K562 (cell line): Measurements from ENCODE around the gene TTLL11. TPM values are rescaled to one million over a fixed set of nuclear protein-coding genes. Genes with fewer than 3 reads are reported as not detected.

Experiments used
- ATAC-seq: fragments of 200-7000 bp; cut with Tn5 transposase; 3 replicates; pipeline ENCODE4 v1.9.1; 2020; ENCODE audit warnings: moderate library complexity
- BruUV-seq: library from RNA; stranded (reverse); fragments of 400-500 nt; replicated peaks from 2 replicates; lab custom pipeline; 2021; lab: Mats Ljungman, UMichigan
- CTCF ChIA-PET: fragments of 300-600 bp; formaldehyde crosslinking; extraction: SDS; loops from one replicate; lab custom pipeline; 2021; ENCODE audit warnings: low intra/inter-chr PET ratio; lab: Yijun Ruan, JAX
- POLR2A ChIA-PET: fragments of 300-600, 350-650 bp; sonication (Branson Sonifier 250); formaldehyde crosslinking; extraction: SDS; loops from one replicate; lab custom pipeline; 2021; ENCODE audit warnings: antibody characterized with exemption, inconsistent platforms; lab: Yijun Ruan, JAX
- DNase-seq, 4 experiments: peaks; one replicate each; pipeline versions ENCODE4 v3.0.0 to v3.0.0-alpha.2; 2011 to 2018; ENCODE audit warnings: low spot score in 3 of 4, mixed read lengths in 3 of 4; ENCODE audit errors: extremely low read depth in 1 of 4
- FAIRE-seq: peaks from 2 replicates; lab custom pipeline; 2011; peaks lifted over from hg19 to GRCh38; lab: Jason Lieb, UNC
- H2AFZ ChIP-seq: 2 replicates; pipeline ENCODE4 v1.6.0; 2011; ENCODE audit warnings: low read depth, low read length, control low read depth, inconsistent platforms
- H3K27ac ChIP-seq: fragments of 200-600 bp; 3 replicates; pipeline ENCODE4 v1.8.0; 2011; ENCODE audit warnings: low read depth, mild to moderate bottlenecking, control low read depth, inconsistent platforms, low read length, moderate library complexity, mixed read lengths; ENCODE audit errors: extremely low read depth
- H3K27me3 ChIP-seq, 2 experiments: fragments of 300-600 bp in 1 of 2; 2 replicates in 1 of 2; 3 replicates in 1 of 2; pipeline versions ENCODE4 v1.6.0 to v1.8.0; 2011; ENCODE audit warnings: inconsistent platforms in 2 of 2, low read length in 2 of 2, mild to moderate bottlenecking in 1 of 2, mixed read lengths in 1 of 2, moderate library complexity in 1 of 2; ENCODE audit not compliant: control insufficient read depth in 2 of 2, insufficient read depth in 2 of 2
- H3K36me3 ChIP-seq: fragments of 300-600 bp; 3 replicates; pipeline ENCODE4 v1.8.0; 2011; ENCODE audit warnings: mild to moderate bottlenecking, low read length, inconsistent platforms; ENCODE audit not compliant: control insufficient read depth, insufficient read depth
- H3K4me1 ChIP-seq, 2 experiments: fragments of 200-600 bp in 1 of 2; replicated peaks in 1 of 2; 2 replicates in 1 of 2; 3 replicates in 1 of 2; pipeline versions ENCODE4 v1.5.1 to v1.8.0; 2011; ENCODE audit warnings: inconsistent platforms in 2 of 2, low read length in 2 of 2, mild to moderate bottlenecking in 1 of 2, mixed read lengths in 1 of 2, moderate library complexity in 1 of 2; ENCODE audit not compliant: control insufficient read depth in 2 of 2, insufficient read depth in 2 of 2
- H3K4me2 ChIP-seq: 2 replicates; pipeline ENCODE4 v1.6.1; 2011; ENCODE audit warnings: low read length, control low read depth, inconsistent platforms, mixed read lengths; ENCODE audit not compliant: insufficient read depth
- H3K4me3 ChIP-seq: fragments of 200-600 bp; sonication (generic), shearing (Covaris generic); 2 replicates; pipeline ENCODE4 v1.5.1; 2016; ENCODE audit warnings: control low read depth, inconsistent platforms
- H3K79me2 ChIP-seq: fragments of 200-600 bp; 3 replicates; pipeline ENCODE4 v1.8.0; 2011; ENCODE audit warnings: low read length, inconsistent platforms; ENCODE audit not compliant: control insufficient read depth, insufficient read depth
- H3K9ac ChIP-seq, 2 experiments: 2 replicates each; pipeline versions ENCODE4 v1.6.0 to v1.6.1; 2011; ENCODE audit warnings: low read depth in 2 of 2, low read length in 2 of 2, control low read depth in 1 of 2, inconsistent platforms in 1 of 2, mild to moderate bottlenecking in 1 of 2, mixed read lengths in 1 of 2; ENCODE audit not compliant: insufficient read depth in 1 of 2
- H3K9me1 ChIP-seq: one replicate; pipeline ENCODE4 v1.6.0; 2011; ENCODE audit warnings: inconsistent platforms, mild to moderate bottlenecking, low read length, moderate library complexity; ENCODE audit not compliant: control insufficient read depth, insufficient read depth
- H3K9me3 ChIP-seq: replicated peaks from 2 replicates; pipeline ENCODE4 v1.5.1; 2011; ENCODE audit warnings: low read depth, low read length, inconsistent platforms; ENCODE audit not compliant: control insufficient read depth, insufficient read depth
- H4K20me1 ChIP-seq: replicated peaks from 2 replicates; pipeline ENCODE4 v1.6.1; 2011; ENCODE audit warnings: low read length, inconsistent platforms, mixed read lengths; ENCODE audit not compliant: control insufficient read depth, insufficient read depth
- CREB1 ChIP-seq, 2 experiments: sonication (generic) in 1 of 2; formaldehyde crosslinking in 1 of 2; IDR thresholded peaks; 2 replicates each; pipeline versions ENCODE4 v1.6.1 to v1.8.0; 2012 to 2022; ENCODE audit warnings: inconsistent platforms in 1 of 2, mild to moderate bottlenecking in 1 of 2, missing genetic modification reagents in 1 of 2, moderate library complexity in 1 of 2
- FOS ChIP-seq: IDR thresholded peaks from 3 replicates; pipeline ENCODE4 v1.6.1; 2011; ENCODE audit not compliant: insufficient read length; ENCODE audit errors: extremely low read depth
- HDAC6 ChIP-seq: IDR thresholded peaks from 2 replicates; pipeline ENCODE4 v1.6.1; 2012; ENCODE audit warnings: low read depth, mild to moderate bottlenecking, control low read depth, inconsistent platforms, low read length, moderate library complexity
- HDAC8 ChIP-seq: fragments of 450-650 bp; IDR thresholded peaks from 2 replicates; pipeline ENCODE4 v1.6.1; 2016; ENCODE audit warnings: mild to moderate bottlenecking, missing genetic modification characterization, moderate library complexity, missing compliant biosample characterization
- KAT8 ChIP-seq: fragments of 450-650 bp; IDR thresholded peaks from 2 replicates; pipeline ENCODE4 v1.6.1; 2016; ENCODE audit warnings: low read depth, mild to moderate bottlenecking
- MBD2 ChIP-seq: sonication (generic); IDR thresholded peaks from 2 replicates; pipeline ENCODE4 v1.6.1; 2016; ENCODE audit warnings: low read depth, borderline replicate concordance
- NELFE ChIP-seq: IDR thresholded peaks from 2 replicates; pipeline ENCODE4 v1.6.1; 2011; ENCODE audit warnings: mild to moderate bottlenecking; ENCODE audit not compliant: insufficient read depth, insufficient read length
- PTBP1 ChIP-seq: fragments of 200-400 bp; formaldehyde crosslinking; IDR thresholded peaks from 2 replicates; pipeline ENCODE4 v1.6.1; 2017; ENCODE audit warnings: low read depth, low read length
- RAD21 ChIP-seq, 2 experiments: fragments of 250-450 bp in 1 of 2; fragments of 450-650 bp in 1 of 2; sonication (Bioruptor Pico) in 1 of 2; formaldehyde crosslinking in 1 of 2; IDR thresholded peaks in 1 of 2; conservative IDR thresholded peaks in 1 of 2; 2 replicates each; pipeline versions ENCODE4 v1.4.0 to v1.8.0; 2020 to 2022; ENCODE audit warnings: mild to moderate bottlenecking in 2 of 2, moderate library complexity in 1 of 2
- RFX7 ChIP-seq: fragments of 250-450 bp; sonication (Bioruptor Pico); IDR thresholded peaks from 2 replicates; pipeline ENCODE4 v1.5.1; 2021; ENCODE audit warnings: mild to moderate bottlenecking
- SETDB1 ChIP-seq: IDR thresholded peaks from one replicate; pipeline ENCODE4 v1.6.1; 2012; ENCODE audit warnings: low read length, control low read depth, inconsistent platforms
- SIN3B ChIP-seq: fragments of 450-650 bp; IDR thresholded peaks from 2 replicates; pipeline ENCODE4 v1.6.1; 2017; ENCODE audit warnings: low read depth, mild to moderate bottlenecking, moderate library complexity
- ZNF121 ChIP-seq: sonication (generic); formaldehyde crosslinking; conservative IDR thresholded peaks from 2 replicates; pipeline ENCODE4 v1.8.0; 2022; ENCODE audit warnings: missing genetic modification reagents
- ZNF239 ChIP-seq: fragments of 250-450 bp; sonication (Bioruptor Pico); IDR thresholded peaks from 2 replicates; pipeline ENCODE4 v1.4.0; 2020; ENCODE audit warnings: mild to moderate bottlenecking
- ZNF445 ChIP-seq: fragments of 250-450 bp; sonication (Bioruptor Pico); IDR thresholded peaks from 2 replicates; pipeline ENCODE4 v1.4.0; 2020; ENCODE audit warnings: low read depth, mild to moderate bottlenecking, moderate library complexity
- ZNF699 ChIP-seq: fragments of 250-450 bp; sonication (Bioruptor Pico); IDR thresholded peaks from 2 replicates; pipeline ENCODE4 v1.8.0; 2021; ENCODE audit warnings: mild to moderate bottlenecking, moderate library complexity; ENCODE audit not compliant: insufficient replicate concordance
- WGBS: fragments of 100-300 bp; shearing (Covaris generic); methylation state at CpG from one replicate; pipeline ENCODE4 v1.1.6; 2016; ENCODE audit warnings: low coverage, mixed read lengths; ENCODE audit not compliant: insufficient coverage; ENCODE audit errors: missing lambda C conversion rate; 5-methylcytosine and 5-hydroxymethylcytosine counted together
- in situ Hi-C: fragments of 300-500 bp; cut with MboI; formaldehyde crosslinking; loops from 4 replicates; pipeline ENCODE4 v1.15.0; 2018; ENCODE audit warnings: inconsistent platforms, mixed read lengths
- intact Hi-C: fragments of 100-400 bp; cut with micrococcal nuclease; formaldehyde crosslinking; loops from 2 replicates; pipeline ENCODE4 v1.14.2; 2022
- polyA plus RNA-seq, 8 experiments: library from polyadenylated mRNA; depleted of rRNA in 4 of 8; stranded (reverse) in 5 of 8; unstranded in 3 of 8; fragments of >200 nt; fragmentation: Nextera tagmentation in 2 of 8; fragmentation: Illumina TruSeq in 1 of 8; extraction: Ambion mirVana in 2 of 8; extraction: Trizol in 1 of 8; gene quantifications; 2 replicates each; pipeline versions ENCODE4 v1.2.1 to v1.2.3, GENCODE V29; 2011 to 2014; ENCODE audit warnings: inconsistent platforms in 1 of 8, missing spikeins in 1 of 8
- total RNA-seq, 7 experiments: library from RNA; depleted of rRNA in 6 of 7; stranded (reverse); fragments of >200 nt in 6 of 7; fragmentation: Illumina TruSeq in 2 of 7; extraction: Trizol in 2 of 7; gene quantifications; 2 replicates each; pipeline versions ENCODE4 v1.2.1 to v1.2.3, GENCODE V29; 2011 to 2021; ENCODE audit warnings: low replicate concordance in 1 of 7
- TF ChIP-seq, protein P1 (sequence below): fragments of 250-450 bp; sonication (Bioruptor Pico); IDR thresholded peaks from 2 replicates; pipeline ENCODE4 v1.5.0; 2021

Gene TTLL11
- total and polyA plus RNA-seq, 9 of the 15 experiments (the other 6 are each of a cell fraction or from before 2014, with no cell fraction given): 0.83 to 4.4 (median 2.7) TPM

DNA sequence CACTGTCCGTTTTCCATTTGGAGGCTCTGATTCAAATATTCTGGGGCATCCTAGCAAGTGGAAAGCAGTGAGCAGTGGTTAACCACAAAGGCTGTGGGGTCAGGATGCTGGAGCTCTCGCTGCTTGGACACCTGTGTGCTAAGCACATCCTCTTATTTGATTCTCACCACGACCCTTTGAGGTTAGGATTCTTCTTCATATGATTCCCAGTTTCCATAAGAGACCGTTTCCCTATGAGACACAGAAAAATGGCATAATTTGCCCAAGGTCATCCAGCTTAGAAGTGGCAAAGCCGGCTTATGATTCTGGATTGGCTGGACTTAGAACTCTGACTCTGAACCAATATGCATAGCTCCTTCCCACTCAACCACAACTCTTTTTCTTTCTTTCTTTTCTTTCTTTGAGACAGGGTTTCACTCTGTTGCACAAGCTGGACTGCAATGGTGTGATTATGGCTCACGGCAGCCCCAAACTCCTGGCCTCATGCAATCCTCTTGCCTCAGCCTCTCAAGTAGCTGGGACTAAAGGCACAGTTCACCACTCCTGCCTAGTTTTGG is 207.7 kb downstream of the TTLL11 start:
- in situ Hi-C loops: no loop called here
- no peak overlapping the region for H2AFZ ChIP-seq
- H3K27ac ChIP-seq: no peak overlapping the region
- TF ChIP-seq HDAC6: no peak
- TF ChIP-seq, protein P1, sequence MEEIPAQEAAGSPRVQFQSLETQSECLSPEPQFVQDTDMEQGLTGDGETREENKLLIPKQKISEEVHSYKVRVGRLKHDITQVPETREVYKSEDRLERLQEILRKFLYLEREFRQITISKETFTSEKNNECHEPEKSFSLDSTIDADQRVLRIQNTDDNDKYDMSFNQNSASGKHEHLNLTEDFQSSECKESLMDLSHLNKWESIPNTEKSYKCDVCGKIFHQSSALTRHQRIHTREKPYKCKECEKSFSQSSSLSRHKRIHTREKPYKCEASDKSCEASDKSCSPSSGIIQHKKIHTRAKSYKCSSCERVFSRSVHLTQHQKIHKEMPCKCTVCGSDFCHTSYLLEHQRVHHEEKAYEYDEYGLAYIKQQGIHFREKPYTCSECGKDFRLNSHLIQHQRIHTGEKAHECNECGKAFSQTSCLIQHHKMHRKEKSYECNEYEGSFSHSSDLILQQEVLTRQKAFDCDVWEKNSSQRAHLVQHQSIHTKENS (CRISPR knock-in tag): no peak
- no peak for TF ChIP-seq ZNF445 (CRISPR knock-in tag)
- TF ChIP-seq ZNF239: no peak
- no peak for TF ChIP-seq ZNF699 (CRISPR knock-in tag)
- no peak for TF ChIP-seq PTBP1
- no peak for TF ChIP-seq RFX7 (CRISPR knock-in tag)
- TF ChIP-seq KAT8: no peak
- no peak for TF ChIP-seq CREB1 (IDR thresholded peaks at IDR 0.05)
- no peak for TF ChIP-seq CREB1 (CRISPR knock-in tag; IDR thresholded peaks at IDR 0.05)
- TF ChIP-seq MBD2: no peak
- TF ChIP-seq ZNF121 (CRISPR knock-in tag): no peak
- TF ChIP-seq SIN3B: no peak
- no peak for TF ChIP-seq NELFE
- no peak for TF ChIP-seq SETDB1
- TF ChIP-seq HDAC8 (tag): no peak
- no peak for TF ChIP-seq FOS
- TF ChIP-seq RAD21 (CRISPR knock-in tag; conservative IDR thresholded peaks at IDR 0.05 in 1 of 2, IDR thresholded peaks at IDR 0.05 in 1 of 2): no peak
- TF ChIP-seq, all 486 proteins: peak for 0
- no peak for ATAC-seq
- H3K79me2 ChIP-seq: no peaks in the 10 kb centered on the region
- peaks cover 7% of the 10 kb centered on the region for H4K20me1 ChIP-seq
- H3K4me1 ChIP-seq: no peaks in the 10 kb centered on the region
- peaks cover 5 to 75% of the 10 kb centered on the region in 2 experiments; a peak in 4 of 5 replicates for H3K27me3 ChIP-seq
- no peak for FAIRE-seq
- H3K36me3 ChIP-seq: no peaks in the 10 kb centered on the region
- H3K9me3 ChIP-seq: no peaks in the 10 kb centered on the region
- H3K9me1 ChIP-seq: no peaks in the 10 kb centered on the region
- no peak for DNase-seq
- ChIA-PET CTCF (interaction anchor here (0.6 kb wide), 1 partner anchor 26 kb away, joined by 3 read pairs; no protein-coding TSS in a partner anchor), POLR2A (interaction anchor here (0.7 kb wide), 1 partner anchor 111 kb away, joined by 3 read pairs; no protein-coding TSS in a partner anchor)
- 0% methylated on average over 5 of the region's 6 CpGs for WGBS
- no peak overlapping the region for H3K4me3 ChIP-seq
- intact Hi-C loops: no loop called here
- no peak overlapping the region for H3K9ac ChIP-seq
- H3K4me2 ChIP-seq: no peak overlapping the region
- no TSS peak for BruUV-seq
